K562 (cell line): ENCODE data around the gene FCRL1. TPM values are rescaled to one million over a fixed set of nuclear protein-coding genes. Genes with fewer than 3 reads are reported as not detected.

Source experiments
- JUND ChIP-seq, 2 experiments: IDR thresholded peaks; 2 replicates in 1 of 2; 3 replicates in 1 of 2; pipeline ENCODE4 v1.6.1; 2011; ENCODE audit warnings: borderline replicate concordance in 2 of 2, low read depth in 2 of 2, low read length in 2 of 2, improper control_type of control experiment in 1 of 2, missing biosample characterization in 1 of 2, missing genetic modification characterization in 1 of 2, missing genetic modification reagents in 1 of 2
- NFE2 ChIP-seq: IDR thresholded peaks from 2 replicates; pipeline ENCODE4 v1.6.1; 2014; ENCODE audit warnings: antibody characterized with exemption, low read depth
- RERE ChIP-seq: sonication (generic); formaldehyde crosslinking; IDR thresholded peaks from 2 replicates; pipeline ENCODE4 v1.8.0; 2023; ENCODE audit warnings: missing genetic modification reagents, mild to moderate bottlenecking, borderline replicate concordance
- RFX5 ChIP-seq: IDR thresholded peaks from 2 replicates; pipeline ENCODE4 v1.6.1; 2011; ENCODE audit warnings: low read depth, mild to moderate bottlenecking, improper control_type of control experiment, low read length
- TBP ChIP-seq: optimal IDR thresholded peaks from 2 replicates; pipeline ENCODE3; 2011; ENCODE audit warnings: low read depth, low read length, improper control_type of control experiment
- ZBTB11 ChIP-seq, 3 experiments: fragments of 200-800 bp in 1 of 3; fragments of 250-450 bp in 1 of 3; fragments of 450-650 bp in 1 of 3; sonication (Bioruptor Pico) in 1 of 3; sonication (Bioruptor generic) in 1 of 3; formaldehyde crosslinking in 1 of 3; IDR thresholded peaks; 2 replicates each; pipeline versions ENCODE4 v1.6.1 to v1.8.0; 2016 to 2022; ENCODE audit warnings: mild to moderate bottlenecking in 2 of 3, missing genetic modification characterization in 2 of 3, missing compliant biosample characterization in 1 of 3, moderate library complexity in 1 of 3
- ZNF445 ChIP-seq: fragments of 250-450 bp; sonication (Bioruptor Pico); IDR thresholded peaks from 2 replicates; pipeline ENCODE4 v1.4.0; 2020; ENCODE audit warnings: low read depth, mild to moderate bottlenecking, moderate library complexity
- polyA plus RNA-seq, 8 experiments: library from polyadenylated mRNA; depleted of rRNA in 4 of 8; stranded (reverse) in 5 of 8; unstranded in 3 of 8; fragments of >200 nt; fragmentation: Nextera tagmentation in 2 of 8; fragmentation: Illumina TruSeq in 1 of 8; extraction: Ambion mirVana in 2 of 8; extraction: Trizol in 1 of 8; gene quantifications; 2 replicates each; pipeline versions ENCODE4 v1.2.1 to v1.2.3, GENCODE V29; 2011 to 2014; ENCODE audit warnings: inconsistent platforms in 1 of 8, missing spikeins in 1 of 8
- total RNA-seq, 7 experiments: library from RNA; depleted of rRNA in 6 of 7; stranded (reverse); fragments of >200 nt in 6 of 7; fragmentation: Illumina TruSeq in 2 of 7; extraction: Trizol in 2 of 7; gene quantifications; 2 replicates each; pipeline versions ENCODE4 v1.2.1 to v1.2.3, GENCODE V29; 2011 to 2021; ENCODE audit warnings: low replicate concordance in 1 of 7

The FCRL1 gene
- total and polyA plus RNA-seq, 9 of the 15 experiments (the other 6 are each of a cell fraction or from before 2014, with no cell fraction given), result not detected

GRCh38 chr1:157820299-157820698, 379 bp upstream of the FCRL1 start (continued):
- no peak for TF ChIP-seq RERE (CRISPR knock-in tag)
- no peak for TF ChIP-seq NFE2
- no peak for TF ChIP-seq JUND (IDR thresholded peaks at IDR 0.05; ENCODE audit: borderline replicate concordance, low read depth, low read length)
- TF ChIP-seq JUND (tag; IDR thresholded peaks at IDR 0.05; ENCODE audit: borderline replicate concordance, low read depth, low read length), result no peak
- TF ChIP-seq TBP, result no peak
- no peak for TF ChIP-seq ZBTB11 (CRISPR knock-in tag; IDR thresholded peaks at IDR 0.05)
- TF ChIP-seq ZNF445 (CRISPR knock-in tag), result no peak
- no peak for TF ChIP-seq RFX5
